Uterus (tissue), 4 donors: ENCODE measurements around the gene LOXL3. TPM values are rescaled to one million over a fixed set of nuclear protein-coding genes. Genes with fewer than 3 reads are reported as not detected.

Source experiments
- DNase-seq, 2 donors: peaks; one replicate each; pipeline ENCODE4 v3.0.0-alpha.2; 2019 to 2020
- H3K27ac ChIP-seq, 2 donors: fragments of 200-600 bp; sonication (generic); 1 replicate in 1 of 2; 2 replicates in 1 of 2; pipeline ENCODE4 v1.5.1; 2016 to 2018
- H3K27me3 ChIP-seq, 2 donors: fragments of 200-600 bp; sonication (generic); one replicate each; pipeline ENCODE4 v1.5.1; 2018 to 2019; ENCODE audit warnings: control low read depth in 1 of 2
- H3K36me3 ChIP-seq, 2 donors: fragments of 200-600 bp; sonication (generic); one replicate each; pipeline ENCODE4 v1.5.1; 2019; ENCODE audit warnings: control low read depth in 1 of 2
- H3K4me1 ChIP-seq, 2 donors: fragments of 200-600 bp; sonication (generic); one replicate each; pipeline ENCODE4 v1.5.1; 2018 to 2019; ENCODE audit warnings: control low read depth in 1 of 2
- H3K4me3 ChIP-seq, 2 donors: fragments of 200-600 bp; sonication (generic); 1 replicate in 1 of 2; 2 replicates in 1 of 2; pipeline ENCODE4 v1.5.1; 2018 to 2019; ENCODE audit warnings: mild to moderate bottlenecking in 1 of 2
- H3K9me3 ChIP-seq, 2 donors: fragments of 200-600 bp; sonication (generic); one replicate each; pipeline ENCODE4 v1.5.1; 2019; ENCODE audit warnings: control low read depth in 1 of 2
- CTCF ChIP-seq, 4 experiments: fragments of 200-600 bp in 2 of 4; fragments of 450-650 bp in 2 of 4; sonication (generic) in 2 of 4; IDR thresholded peaks; one replicate each; pipeline ENCODE4 v1.5.1; 2016 to 2019; ENCODE audit warnings: antibody characterized with exemption in 4 of 4, mild to moderate bottlenecking in 2 of 4, moderate library complexity in 1 of 4
- POLR2A ChIP-seq, 2 donors: fragments of 450-650 bp; IDR thresholded peaks; one replicate each; pipeline ENCODE4 v1.6.1; 2016; ENCODE audit warnings: antibody characterized with exemption in 2 of 2, mild to moderate bottlenecking in 1 of 2, moderate library complexity in 1 of 2
- intact Hi-C: fragments of 100-400 bp; cut with DNase I; formaldehyde crosslinking; loops from one replicate; pipeline ENCODE4 v1.15.1; 2023; ENCODE audit warnings: low total_unique reads
- total RNA-seq, 4 donors: library from RNA; depleted of rRNA in 3 of 4; stranded (reverse); fragments of >200 nt in 3 of 4; gene quantifications; one replicate each; pipeline versions ENCODE4 v1.1.0 to v1.2.4, GENCODE V29; 2014 to 2023
- donor health status: DM: yes; HTN: yes; CAD: no.

LOXL3 gene
- total RNA-seq, 4 donors from 2014 or later = 9.5 to 26.5 (median 17.5) TPM

DNA sequence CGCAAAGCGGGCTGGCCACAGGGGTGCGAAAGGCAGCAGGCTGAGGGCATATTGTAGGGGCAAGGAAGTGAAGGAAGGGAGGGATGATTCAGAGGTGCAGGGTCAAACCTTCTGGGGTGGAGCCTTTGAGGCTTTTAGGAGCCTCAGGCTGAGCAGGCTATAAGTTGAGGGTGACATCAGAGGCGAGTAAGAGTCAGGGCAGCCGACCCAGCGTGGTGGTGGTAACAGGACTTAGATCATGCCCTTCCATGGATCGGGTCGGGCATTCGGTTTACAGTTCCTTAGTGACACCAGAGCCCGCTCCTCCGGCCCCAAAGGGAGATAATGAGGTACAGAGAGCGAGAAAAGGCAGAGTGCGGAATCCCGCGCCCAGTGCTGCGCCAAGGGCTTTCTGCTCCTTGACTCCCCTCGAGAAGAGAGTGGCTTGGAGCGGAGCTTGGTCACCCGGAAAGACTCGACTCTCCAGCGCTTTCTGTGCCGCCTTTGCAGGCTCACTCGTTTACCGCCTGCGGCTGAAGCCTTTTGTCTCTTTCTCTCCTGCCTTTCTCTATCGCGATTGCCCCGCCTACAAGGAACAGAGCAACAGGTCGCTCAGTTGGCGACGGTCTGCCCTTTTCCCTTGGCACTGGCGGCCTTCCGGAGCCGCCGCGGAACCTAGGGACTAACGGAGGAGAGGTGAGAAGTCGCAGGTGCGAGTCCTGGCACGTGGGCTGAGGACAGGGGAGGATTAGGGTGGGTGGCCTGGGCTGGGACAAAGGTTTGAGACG lies 55.1 kb downstream of the LOXL3 start:
- H3K27me3 ChIP-seq = peaks cover 4 to 28% of the 10 kb centered on the region in 2 donors

GRCh38 chr2:74497777-74498499 lies 55.8 kb downstream of the LOXL3 start:
- peak overlapping the region in 1 of 2 donors; percentile 9 for H3K4me3 ChIP-seq

More for the DNA sequence above, 55.1 kb downstream of the LOXL3 start:
- intact Hi-C loops = no loop called here
- DNase-seq = no peak
- Histone ChIP-seq H3K36me3 (no peaks in the 10 kb centered on the region), H3K4me1 (peaks cover 0 to 15% of the 10 kb centered on the region in 2 donors), H3K27ac (no peak overlapping the region), H3K9me3 (no peaks in the 10 kb centered on the region), H3K4me3 (peak overlapping the region in 1 of 2 donors; percentile 9)
- TF ChIP-seq CTCF (IDR thresholded peaks at IDR 0.05) (no peak), POLR2A (IDR thresholded peaks at IDR 0.05) (no peak)

GRCh38 chr2:74496997-74497776 lies 56.6 kb downstream of the LOXL3 start:
- intact Hi-C loops = no loop called here
- no peak for DNase-seq
- no peak overlapping the region for H3K27ac ChIP-seq
- TF ChIP-seq CTCF (IDR thresholded peaks at IDR 0.05) (no peak), POLR2A (IDR thresholded peaks at IDR 0.05) (no peak)
- peaks cover 0 to 15% of the 10 kb centered on the region in 2 donors for H3K4me1 ChIP-seq
- peaks cover 4 to 28% of the 10 kb centered on the region in 2 donors for H3K27me3 ChIP-seq
- no peaks in the 10 kb centered on the region for H3K36me3 ChIP-seq
- no peak overlapping the region for H3K4me3 ChIP-seq
- no peaks in the 10 kb centered on the region for H3K9me3 ChIP-seq

More at GRCh38 chr2:74497777-74498499, 55.8 kb downstream of the LOXL3 start:
- peaks cover 4 to 28% of the 10 kb centered on the region in 2 donors for H3K27me3 ChIP-seq
- TF ChIP-seq CTCF (IDR thresholded peaks at IDR 0.05) (no peak), POLR2A (IDR thresholded peaks at IDR 0.05) (no peak)
- H3K4me1 ChIP-seq = peaks cover 0 to 15% of the 10 kb centered on the region in 2 donors
- no peaks in the 10 kb centered on the region for H3K9me3 ChIP-seq
- no peak for DNase-seq
- intact Hi-C loops = no loop called here
- no peaks in the 10 kb centered on the region for H3K36me3 ChIP-seq
- H3K27ac ChIP-seq = no peak overlapping the region

DNA sequence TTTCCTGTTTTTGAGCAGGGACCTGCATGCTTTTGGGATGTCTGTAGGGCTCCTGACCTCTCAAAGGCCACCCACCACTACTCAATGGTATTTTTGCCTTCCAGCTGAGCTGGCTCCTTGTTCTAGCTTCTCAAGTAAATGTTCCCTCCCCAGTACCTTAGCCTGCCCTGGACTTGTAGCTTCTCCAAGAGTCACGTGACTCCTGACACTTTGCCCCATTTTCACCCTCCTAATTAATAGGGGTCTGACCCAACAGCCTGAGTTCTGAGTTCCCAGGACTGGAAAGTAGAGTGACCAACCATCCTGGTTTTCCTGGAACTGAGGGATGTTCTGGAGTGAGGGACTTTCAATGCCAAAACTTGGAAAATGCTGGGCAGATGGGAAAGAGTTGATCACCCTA lies 58.3 kb downstream of the LOXL3 start:
- peaks cover 0 to 15% of the 10 kb centered on the region in 2 donors for H3K4me1 ChIP-seq
- DNase-seq = no peak

More for the DNA sequence above, 58.3 kb downstream of the LOXL3 start:
- intact Hi-C loops = no loop called here
- H3K27ac ChIP-seq = no peak overlapping the region
- TF ChIP-seq CTCF (IDR thresholded peaks at IDR 0.05) (no peak), POLR2A (IDR thresholded peaks at IDR 0.05) (no peak)
- no peaks in the 10 kb centered on the region for H3K36me3 ChIP-seq
- no peaks in the 10 kb centered on the region for H3K9me3 ChIP-seq
- H3K4me3 ChIP-seq = no peak overlapping the region
- H3K27me3 ChIP-seq = peaks cover 4 to 25% of the 10 kb centered on the region in 2 donors
